ENCODE measurements around the gene PKDCC.
"Not testable (repeated sequence)": the region's sequence is repeated elsewhere in the genome, so short reads cannot be mapped to it uniquely, and the experiment has no call there.

PKDCC gene

DNA sequence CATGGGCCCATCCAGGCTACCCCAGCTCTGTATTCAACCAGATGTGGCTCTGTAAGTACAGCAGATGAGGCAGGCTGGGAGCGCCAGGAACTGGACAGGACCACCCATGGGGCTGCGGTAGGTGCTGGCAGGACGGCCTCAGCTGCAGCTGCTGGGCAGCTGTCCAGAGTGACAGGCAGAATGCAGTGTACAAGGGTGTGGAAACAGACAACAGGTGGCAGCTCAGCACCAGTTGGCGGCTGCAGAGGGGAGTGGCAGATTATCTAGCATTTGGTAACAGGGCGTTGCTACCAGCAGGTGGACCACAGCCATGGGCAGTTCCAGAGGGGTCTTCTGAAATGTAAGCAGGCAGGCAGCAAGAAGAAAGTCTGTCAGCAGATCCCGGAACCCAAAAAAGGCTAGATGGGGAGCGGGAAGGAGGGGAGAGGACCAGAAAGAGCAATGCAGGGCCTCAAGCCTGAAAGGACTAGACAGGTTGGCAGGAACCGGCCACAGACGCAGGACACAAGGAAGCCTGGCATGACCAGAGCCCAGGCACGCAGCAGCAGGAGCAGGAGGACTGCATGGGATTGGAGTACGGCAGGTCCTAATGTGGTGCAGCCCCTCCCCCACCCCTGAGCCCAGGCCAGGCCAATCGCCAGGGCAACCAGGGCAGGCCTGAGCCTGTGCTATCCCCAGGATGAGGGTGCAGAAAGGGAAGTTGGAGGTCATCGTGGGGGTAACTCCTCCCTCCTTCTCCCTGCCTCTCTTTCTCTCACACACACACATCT is 24.7 kb downstream of the PKDCC start:
- peaks cover 2% of the 10 kb centered on the region for H3K4me1 ChIP-seq (ENCODE audit: control insufficient read depth, low read depth, low read length)
- no peak overlapping the region for H3K9ac ChIP-seq (ENCODE audit: low read length)
- no peaks in the 10 kb centered on the region for H3K27me3 ChIP-seq (ENCODE audit: control insufficient read depth, insufficient read depth, low read length)
- H3K9me3 ChIP-seq (ENCODE audit: control insufficient read depth, low read depth, low read length), result no peaks in the 10 kb centered on the region
- H3K36me3 ChIP-seq (ENCODE audit: control insufficient read depth, low read depth, low read length), result no peaks in the 10 kb centered on the region
- no peak overlapping the region for H3K27ac ChIP-seq (ENCODE audit: low read length)
- no peak overlapping the region for H3K4me3 ChIP-seq (ENCODE audit: low read length)

DNA sequence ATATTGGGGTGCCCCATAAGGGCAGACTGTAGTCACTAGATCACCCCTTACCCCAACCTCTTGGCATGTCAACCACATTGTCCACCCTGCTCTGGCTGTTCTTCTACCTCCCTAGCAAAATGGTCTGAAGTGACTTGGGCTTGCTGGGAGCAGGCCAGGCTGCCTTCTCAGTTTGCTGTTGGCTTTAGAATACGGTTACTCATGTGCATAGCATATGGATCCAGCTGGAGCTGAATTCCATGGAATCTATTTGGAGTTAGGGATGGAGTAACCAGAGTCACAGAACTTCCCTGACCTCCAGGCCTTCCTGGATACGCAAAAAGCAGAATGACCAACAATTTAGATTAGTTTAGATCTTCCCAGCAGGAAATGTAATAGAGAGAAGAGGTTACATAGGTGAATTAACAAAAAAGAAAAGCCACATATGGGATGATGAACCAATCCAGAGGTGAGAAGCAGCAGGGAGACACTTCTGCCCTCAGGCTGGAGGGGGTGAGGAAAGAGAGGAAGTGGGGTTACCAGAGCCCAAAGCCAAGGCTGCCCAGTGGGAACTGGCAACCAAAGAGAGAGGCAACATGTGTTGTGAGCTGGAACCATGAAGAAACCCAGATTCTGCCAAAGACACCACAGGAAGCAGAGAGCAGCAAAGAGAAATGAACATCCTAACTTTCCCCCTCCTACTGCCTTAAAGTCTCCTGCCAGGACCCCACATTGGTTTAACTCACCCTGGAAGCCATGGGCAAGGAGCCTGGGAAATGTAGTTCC is 26.1 kb downstream of the PKDCC start:
- Histone ChIP-seq H3K9me3 (ENCODE audit: control insufficient read depth, low read depth, low read length) (no peaks in the 10 kb centered on the region), H3K27me3 (ENCODE audit: control insufficient read depth, insufficient read depth, low read length) (no peaks in the 10 kb centered on the region), H3K9ac (ENCODE audit: low read length) (no peak overlapping the region), H3K36me3 (ENCODE audit: control insufficient read depth, low read depth, low read length) (no peaks in the 10 kb centered on the region), H3K4me1 (ENCODE audit: control insufficient read depth, low read depth, low read length) (peaks cover 2% of the 10 kb centered on the region), H3K4me3 (ENCODE audit: low read length) (no peak overlapping the region), H3K27ac (ENCODE audit: low read length) (no peak overlapping the region)

DNA sequence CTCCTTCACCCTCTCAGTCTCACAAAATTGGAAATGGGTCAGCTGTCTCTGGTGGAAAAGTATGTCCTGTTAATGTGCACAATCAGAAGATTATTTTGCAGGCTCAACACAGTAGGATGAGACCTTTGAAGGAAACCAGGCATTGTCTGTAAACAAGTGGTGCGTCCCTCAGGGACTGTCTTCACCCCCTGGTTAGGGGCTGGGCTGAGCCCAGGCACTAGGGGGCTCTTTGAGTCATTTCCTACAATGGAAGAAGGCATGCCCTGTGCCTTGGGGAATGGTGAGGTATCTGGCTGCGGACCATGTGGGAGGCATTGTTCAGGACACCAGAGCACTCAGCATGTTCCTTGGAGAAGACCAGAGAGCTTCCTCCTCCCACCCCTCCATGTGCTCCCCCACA is 26.8 kb downstream of the PKDCC start:
- Histone ChIP-seq H3K36me3 (ENCODE audit: control insufficient read depth, low read depth, low read length) (no peaks in the 10 kb centered on the region), H3K27me3 (ENCODE audit: control insufficient read depth, insufficient read depth, low read length) (no peaks in the 10 kb centered on the region), H3K9ac (ENCODE audit: low read length) (no peak overlapping the region), H3K4me3 (ENCODE audit: low read length) (no peak overlapping the region), H3K9me3 (ENCODE audit: control insufficient read depth, low read depth, low read length) (no peaks in the 10 kb centered on the region), H3K27ac (ENCODE audit: low read length) (no peak overlapping the region), H3K4me1 (ENCODE audit: control insufficient read depth, low read depth, low read length) (peaks cover 2% of the 10 kb centered on the region)

DNA sequence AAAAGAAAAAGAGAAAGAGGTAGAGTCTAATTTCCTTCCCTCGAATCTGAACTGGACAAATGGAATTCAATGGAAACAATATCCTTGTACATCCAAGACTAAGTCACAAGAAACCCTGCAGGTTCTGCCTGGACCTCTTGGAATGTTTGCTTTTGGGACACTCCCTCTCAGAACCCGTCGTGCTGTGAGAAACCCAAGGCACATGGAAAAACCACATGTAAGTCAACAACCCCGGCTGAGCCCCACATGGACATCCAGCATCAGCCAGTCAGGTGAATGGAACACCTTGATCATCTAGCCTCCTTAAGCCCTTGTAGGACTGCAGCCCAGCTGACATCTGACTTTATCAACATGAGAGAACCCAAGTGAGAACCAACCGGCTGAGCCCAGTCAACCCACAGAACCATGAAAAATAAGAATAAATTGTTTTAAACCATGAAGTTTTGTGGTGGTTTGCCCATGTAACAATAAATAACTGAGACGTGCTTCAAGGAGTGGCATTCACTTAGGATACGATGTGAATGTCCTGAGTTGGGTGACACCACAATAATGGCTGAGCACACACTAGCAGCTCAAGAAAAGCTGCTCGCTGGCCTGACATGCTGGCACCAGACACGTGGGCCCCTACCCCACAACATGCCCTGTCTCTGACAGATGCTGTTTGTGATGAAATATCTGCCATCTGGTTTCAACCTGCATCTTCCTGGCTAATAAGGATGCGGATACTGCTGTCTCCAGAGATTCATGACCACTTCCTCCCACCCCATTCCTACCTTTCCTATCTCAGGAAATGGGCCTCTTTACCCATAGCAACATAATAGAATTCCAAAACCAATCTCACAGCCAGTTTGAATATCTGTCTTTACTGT is 28.8 kb downstream of the PKDCC start:
- H3K27me3 ChIP-seq (ENCODE audit: control insufficient read depth, insufficient read depth, low read length), result no peaks in the 10 kb centered on the region
- H3K27ac ChIP-seq (ENCODE audit: low read length), result no peak overlapping the region

DNA sequence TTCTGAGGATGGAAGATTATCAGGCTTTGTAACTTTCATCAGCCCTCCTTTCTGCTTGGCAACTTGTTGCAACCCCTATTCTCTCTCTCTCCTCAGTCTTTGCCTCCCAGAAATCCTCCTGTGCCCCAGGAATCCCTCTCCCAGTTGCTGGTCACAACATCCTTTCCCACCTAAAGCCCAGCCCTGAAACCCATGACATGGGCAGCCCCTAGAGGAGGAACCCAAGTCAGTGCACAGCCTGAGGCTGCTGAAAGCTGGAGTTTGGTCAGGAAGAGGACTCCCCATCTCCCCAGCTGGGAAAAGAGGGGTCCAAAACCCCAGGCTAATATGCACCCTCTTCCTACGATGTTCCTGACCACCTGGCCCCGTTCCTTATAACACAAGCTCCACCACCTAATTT is 29.5 kb downstream of the PKDCC start:
- Histone ChIP-seq H3K27ac (ENCODE audit: low read length) (no peak overlapping the region), H3K36me3 (ENCODE audit: control insufficient read depth, low read depth, low read length) (no peaks in the 10 kb centered on the region), H3K9ac (ENCODE audit: low read length) (no peak overlapping the region), H3K4me1 (ENCODE audit: control insufficient read depth, low read depth, low read length) (peaks cover 2% of the 10 kb centered on the region), H3K9me3 (ENCODE audit: control insufficient read depth, low read depth, low read length) (no peaks in the 10 kb centered on the region), H3K4me3 (ENCODE audit: low read length) (no peak overlapping the region), H3K27me3 (ENCODE audit: control insufficient read depth, insufficient read depth, low read length) (no peaks in the 10 kb centered on the region)

More for the DNA sequence above, 28.8 kb downstream of the PKDCC start:
- no peak overlapping the region for H3K9ac ChIP-seq (ENCODE audit: low read length)
- H3K4me1 ChIP-seq (ENCODE audit: control insufficient read depth, low read depth, low read length), result peaks cover 2% of the 10 kb centered on the region
- no peaks in the 10 kb centered on the region for H3K36me3 ChIP-seq (ENCODE audit: control insufficient read depth, low read depth, low read length)
- no peak overlapping the region for H3K4me3 ChIP-seq (ENCODE audit: low read length)
- H3K9me3 ChIP-seq (ENCODE audit: control insufficient read depth, low read depth, low read length), result no peaks in the 10 kb centered on the region

DNA sequence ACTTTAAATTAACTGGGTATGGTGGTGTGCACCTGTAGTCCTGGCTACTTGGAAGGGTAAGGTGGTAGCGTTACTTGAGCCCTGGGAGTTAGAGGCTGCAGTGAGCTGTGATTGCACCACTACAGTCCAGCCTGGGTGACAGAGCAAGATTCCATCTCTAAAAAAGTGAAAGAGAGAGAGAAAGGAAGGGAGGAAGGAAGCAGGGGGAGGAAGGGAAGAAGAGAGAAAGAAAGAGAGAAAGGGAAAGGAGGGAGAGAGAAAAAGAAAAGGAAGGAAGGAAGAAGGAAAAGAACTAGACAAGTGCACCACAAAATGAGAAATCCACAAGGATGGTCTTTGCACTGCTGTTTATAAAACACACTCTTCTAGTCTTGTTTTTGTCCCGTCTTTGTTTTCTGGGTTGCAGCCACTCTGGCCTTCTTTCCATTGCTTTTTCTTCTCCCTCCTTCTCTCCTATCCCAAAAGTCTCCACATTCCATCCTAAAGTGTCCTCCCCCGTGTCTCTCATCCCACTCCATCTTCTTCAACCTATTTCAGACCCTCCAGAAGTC is 32.0 kb downstream of the PKDCC start:
- Histone ChIP-seq H3K9me3 (ENCODE audit: control insufficient read depth, low read depth, low read length) (no peaks in the 10 kb centered on the region), H3K4me1 (ENCODE audit: control insufficient read depth, low read depth, low read length) (no peaks in the 10 kb centered on the region), H3K9ac (ENCODE audit: low read length) (no peak overlapping the region), H3K27ac (ENCODE audit: low read length) (no peak overlapping the region), H3K4me3 (ENCODE audit: low read length) (no peak overlapping the region), H3K36me3 (ENCODE audit: control insufficient read depth, low read depth, low read length) (no peaks in the 10 kb centered on the region), H3K27me3 (ENCODE audit: control insufficient read depth, insufficient read depth, low read length) (no peaks in the 10 kb centered on the region)

DNA sequence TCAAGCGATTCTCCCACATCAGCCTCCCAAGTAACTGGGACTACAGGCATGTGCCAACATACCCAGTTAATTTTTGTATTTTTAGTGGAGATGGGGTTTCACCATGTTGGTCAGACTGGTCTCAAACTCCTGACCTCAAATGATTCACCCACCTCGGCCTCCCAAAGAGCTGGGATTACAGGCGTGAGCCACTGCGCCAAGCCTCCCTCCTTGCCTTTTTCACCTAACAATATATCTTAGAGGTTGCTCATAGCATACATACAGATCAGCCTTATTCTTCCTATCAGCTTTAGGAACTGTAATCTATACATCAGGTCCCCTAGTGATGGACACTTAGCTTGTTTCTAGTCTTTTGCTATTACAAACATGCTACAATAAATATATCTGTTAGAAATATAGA is 33.3 kb downstream of the PKDCC start:
- H3K9ac ChIP-seq (ENCODE audit: low read length); H3K4me3 ChIP-seq (ENCODE audit: low read length); H3K9me3 ChIP-seq (ENCODE audit: control insufficient read depth, low read depth, low read length); H3K27ac ChIP-seq (ENCODE audit: low read length); H3K36me3 ChIP-seq (ENCODE audit: control insufficient read depth, low read depth, low read length); H3K4me1 ChIP-seq (ENCODE audit: control insufficient read depth, low read depth, low read length); H3K27me3 ChIP-seq (ENCODE audit: control insufficient read depth, insufficient read depth, low read length): not testable (repeated sequence)

DNA sequence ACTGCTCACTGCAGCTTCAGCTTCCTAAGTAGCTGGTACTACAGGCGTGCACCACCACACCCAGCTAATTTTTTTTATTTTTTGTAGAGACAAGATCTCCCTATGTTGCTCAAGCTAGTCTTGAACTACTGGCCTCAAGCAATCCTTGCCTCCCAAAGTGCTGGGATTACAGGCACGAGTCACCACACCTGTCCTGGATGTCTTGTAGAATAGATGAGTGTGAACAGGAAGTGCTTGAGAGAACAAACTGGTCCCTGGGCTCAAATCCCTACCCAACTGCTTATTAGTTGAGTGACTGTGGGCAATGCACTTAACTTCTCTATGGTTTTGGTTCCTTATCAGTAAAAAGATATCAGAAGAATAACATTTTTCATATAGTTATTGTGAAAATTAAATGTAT is 34.2 kb downstream of the PKDCC start:
- no peak overlapping the region for H3K4me3 ChIP-seq (ENCODE audit: low read length)
- peaks cover 5% of the 10 kb centered on the region for H3K4me1 ChIP-seq (ENCODE audit: control insufficient read depth, low read depth, low read length)
- H3K9me3 ChIP-seq (ENCODE audit: control insufficient read depth, low read depth, low read length), result no peaks in the 10 kb centered on the region
- H3K27ac ChIP-seq (ENCODE audit: low read length), result no peak overlapping the region
- no peaks in the 10 kb centered on the region for H3K27me3 ChIP-seq (ENCODE audit: control insufficient read depth, insufficient read depth, low read length)
- no peaks in the 10 kb centered on the region for H3K36me3 ChIP-seq (ENCODE audit: control insufficient read depth, low read depth, low read length)
- no peak overlapping the region for H3K9ac ChIP-seq (ENCODE audit: low read length)

DNA sequence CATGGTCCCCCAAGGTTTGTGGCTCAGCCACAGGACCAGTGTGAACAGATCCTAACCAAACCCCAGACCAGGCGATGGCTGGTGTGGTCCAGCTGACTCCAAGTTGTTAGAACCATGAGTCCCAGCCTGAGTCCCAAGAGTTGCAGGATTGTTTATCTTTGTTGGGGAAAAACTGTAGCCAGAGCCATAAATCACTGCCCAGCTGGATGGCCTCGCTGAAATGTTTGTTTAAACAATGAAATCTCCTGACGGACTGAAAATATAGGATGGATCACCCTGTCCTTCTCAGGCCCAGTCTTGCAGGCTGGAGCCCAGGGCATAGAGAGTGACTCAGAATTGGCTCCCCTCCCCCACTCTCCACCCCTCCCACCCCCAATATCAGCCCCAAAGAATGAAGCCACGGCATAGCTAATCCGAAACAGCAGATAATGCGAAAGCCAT is 36.4 kb downstream of the PKDCC start:
- Histone ChIP-seq H3K9ac (ENCODE audit: low read length) (no peak overlapping the region), H3K27ac (ENCODE audit: low read length) (no peak overlapping the region), H3K27me3 (ENCODE audit: control insufficient read depth, insufficient read depth, low read length) (no peaks in the 10 kb centered on the region), H3K9me3 (ENCODE audit: control insufficient read depth, low read depth, low read length) (no peaks in the 10 kb centered on the region), H3K4me3 (ENCODE audit: low read length) (no peak overlapping the region), H3K36me3 (ENCODE audit: control insufficient read depth, low read depth, low read length) (no peaks in the 10 kb centered on the region), H3K4me1 (ENCODE audit: control insufficient read depth, low read depth, low read length) (peaks cover 8% of the 10 kb centered on the region)

DNA sequence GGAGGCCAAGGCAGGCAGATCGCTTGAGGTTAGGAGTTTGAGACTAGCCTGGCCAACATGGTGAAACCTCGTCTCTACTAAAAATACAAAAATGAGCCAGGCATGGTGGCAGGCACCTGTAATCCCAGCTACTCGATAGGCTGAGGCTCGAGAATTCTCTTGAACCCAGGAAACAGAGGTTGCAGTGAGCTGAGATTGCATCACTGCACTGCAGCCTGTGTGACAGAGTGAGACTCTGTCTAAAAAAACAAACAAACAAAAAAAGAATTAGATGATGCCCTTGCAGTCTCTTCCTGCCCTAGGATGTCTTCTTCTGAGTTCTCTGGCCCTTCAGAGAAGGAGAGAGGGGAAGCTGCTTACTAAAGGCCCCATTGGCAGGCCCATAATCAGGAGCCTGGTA is 37.2 kb downstream of the PKDCC start:
- not testable (repeated sequence) for H3K9ac ChIP-seq (ENCODE audit: low read length)

More for the DNA sequence above, 37.2 kb downstream of the PKDCC start:
- H3K9me3 ChIP-seq (ENCODE audit: control insufficient read depth, low read depth, low read length); H3K27ac ChIP-seq (ENCODE audit: low read length); H3K4me3 ChIP-seq (ENCODE audit: low read length); H3K27me3 ChIP-seq (ENCODE audit: control insufficient read depth, insufficient read depth, low read length); H3K36me3 ChIP-seq (ENCODE audit: control insufficient read depth, low read depth, low read length); H3K4me1 ChIP-seq (ENCODE audit: control insufficient read depth, low read depth, low read length): not testable (repeated sequence)
